ENCODE results near the gene PER3.
A peak's percentile ranks its signal among the peaks of the same experiment; 100 is the strongest.

PER3 gene

GRCh38 chr1:7831458-7831857 lies 47.4 kb downstream of the PER3 start:
- no peak overlapping the region for H3K4me3 ChIP-seq (ENCODE audit: low read length)
- TF ChIP-seq, protein P1, sequence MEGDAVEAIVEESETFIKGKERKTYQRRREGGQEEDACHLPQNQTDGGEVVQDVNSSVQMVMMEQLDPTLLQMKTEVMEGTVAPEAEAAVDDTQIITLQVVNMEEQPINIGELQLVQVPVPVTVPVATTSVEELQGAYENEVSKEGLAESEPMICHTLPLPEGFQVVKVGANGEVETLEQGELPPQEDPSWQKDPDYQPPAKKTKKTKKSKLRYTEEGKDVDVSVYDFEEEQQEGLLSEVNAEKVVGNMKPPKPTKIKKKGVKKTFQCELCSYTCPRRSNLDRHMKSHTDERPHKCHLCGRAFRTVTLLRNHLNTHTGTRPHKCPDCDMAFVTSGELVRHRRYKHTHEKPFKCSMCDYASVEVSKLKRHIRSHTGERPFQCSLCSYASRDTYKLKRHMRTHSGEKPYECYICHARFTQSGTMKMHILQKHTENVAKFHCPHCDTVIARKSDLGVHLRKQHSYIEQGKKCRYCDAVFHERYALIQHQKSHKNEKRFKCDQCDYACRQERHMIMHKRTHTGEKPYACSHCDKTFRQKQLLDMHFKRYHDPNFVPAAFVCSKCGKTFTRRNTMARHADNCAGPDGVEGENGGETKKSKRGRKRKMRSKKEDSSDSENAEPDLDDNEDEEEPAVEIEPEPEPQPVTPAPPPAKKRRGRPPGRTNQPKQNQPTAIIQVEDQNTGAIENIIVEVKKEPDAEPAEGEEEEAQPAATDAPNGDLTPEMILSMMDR (IDR thresholded peaks at IDR 0.05; ENCODE audit: low read depth, low read length, poor library complexity, severe bottlenecking) = no peak
- TF ChIP-seq EZH2phosphoT487 (IDR thresholded peaks at IDR 0.05; ENCODE audit: borderline replicate concordance, low read length) = no peak
- no peaks in the 10 kb centered on the region for H3K9me2 ChIP-seq (replicated peaks; ENCODE audit: control insufficient read depth, low read length)
- peaks cover 24% of the 10 kb centered on the region for H3K79me2 ChIP-seq (ENCODE audit: control insufficient read depth, low read length)
- no peak overlapping the region for H3K27ac ChIP-seq (ENCODE audit: low read depth, low read length)
- peak overlapping the region; percentile 10; the same call in 1 of the 2 replicates for H3K4me2 ChIP-seq (ENCODE audit: low read length)
- H3K27me3 ChIP-seq (ENCODE audit: control insufficient read depth, low read length) = no peaks in the 10 kb centered on the region
- H4K20me1 ChIP-seq (ENCODE audit: control insufficient read depth, insufficient read depth, low read depth, low read length) = no peaks in the 10 kb centered on the region
- peaks cover 16% of the 10 kb centered on the region for H3K36me3 ChIP-seq (ENCODE audit: control insufficient read depth, low read length)
- H3F3A ChIP-seq (ENCODE audit: control insufficient read depth, insufficient read depth) = no peaks in the 10 kb centered on the region
- no peaks in the 10 kb centered on the region for H3K9me3 ChIP-seq (ENCODE audit: control insufficient read depth, insufficient read depth, low read length)
- H3K4me1 ChIP-seq (ENCODE audit: control insufficient read depth, low read length) = peaks cover 23% of the 10 kb centered on the region

DNA sequence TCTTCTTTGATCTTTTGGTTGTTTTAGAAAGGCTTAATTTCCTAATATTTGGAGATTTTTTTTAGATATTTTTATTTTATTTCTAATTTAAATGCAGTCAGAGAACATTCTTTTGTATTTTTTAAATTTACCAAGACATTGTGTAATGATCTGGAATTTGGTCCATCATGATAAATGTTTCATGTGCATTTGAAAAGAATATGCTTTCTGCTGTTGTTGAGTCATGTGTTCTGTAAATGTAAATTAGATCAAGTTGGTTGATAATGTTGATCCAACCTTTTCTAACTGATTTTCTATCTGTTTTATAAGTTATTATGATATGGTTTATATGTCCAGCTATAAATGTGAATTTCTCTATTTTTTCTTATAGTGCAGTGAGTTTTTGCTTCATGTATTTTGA lies 48.9 kb downstream of the PER3 start:
- H3K36me3 ChIP-seq (ENCODE audit: control insufficient read depth, low read length) = peaks cover 31% of the 10 kb centered on the region
- H3K9me3 ChIP-seq (ENCODE audit: control insufficient read depth, insufficient read depth, low read length) = no peaks in the 10 kb centered on the region
- no peak overlapping the region for H3K4me3 ChIP-seq (ENCODE audit: low read length)
- TF ChIP-seq, protein P1 (IDR thresholded peaks at IDR 0.05; ENCODE audit: low read depth, low read length, poor library complexity, severe bottlenecking) = no peak
- no peak for TF ChIP-seq EZH2phosphoT487 (IDR thresholded peaks at IDR 0.05; ENCODE audit: borderline replicate concordance, low read length)
- no peaks in the 10 kb centered on the region for H3K27me3 ChIP-seq (ENCODE audit: control insufficient read depth, low read length)
- H3F3A ChIP-seq (ENCODE audit: control insufficient read depth, insufficient read depth) = no peaks in the 10 kb centered on the region
- peaks cover 23% of the 10 kb centered on the region for H3K4me1 ChIP-seq (ENCODE audit: control insufficient read depth, low read length)
- no peak overlapping the region for H3K27ac ChIP-seq (ENCODE audit: low read depth, low read length)
- no peaks in the 10 kb centered on the region for H4K20me1 ChIP-seq (ENCODE audit: control insufficient read depth, insufficient read depth, low read depth, low read length)
- H3K4me2 ChIP-seq (ENCODE audit: low read length) = no peak overlapping the region
- H3K9me2 ChIP-seq (replicated peaks; ENCODE audit: control insufficient read depth, low read length) = no peaks in the 10 kb centered on the region
- H3K79me2 ChIP-seq (ENCODE audit: control insufficient read depth, low read length) = peaks cover 8% of the 10 kb centered on the region

GRCh38 chr1:7838714-7839113 lies 54.6 kb downstream of the PER3 start:
- no peaks in the 10 kb centered on the region for H3K4me1 ChIP-seq (ENCODE audit: control insufficient read depth, low read length)
- no peak overlapping the region for H3K27ac ChIP-seq (ENCODE audit: low read depth, low read length)
- no peaks in the 10 kb centered on the region for H3K9me2 ChIP-seq (replicated peaks; ENCODE audit: control insufficient read depth, low read length)
- H3F3A ChIP-seq (ENCODE audit: control insufficient read depth, insufficient read depth) = no peaks in the 10 kb centered on the region
- peaks cover 35% of the 10 kb centered on the region for H3K36me3 ChIP-seq (ENCODE audit: control insufficient read depth, low read length)
- H3K79me2 ChIP-seq (ENCODE audit: control insufficient read depth, low read length) = no peaks in the 10 kb centered on the region
- no peak overlapping the region for H3K4me3 ChIP-seq (ENCODE audit: low read length)
- H4K20me1 ChIP-seq (ENCODE audit: control insufficient read depth, insufficient read depth, low read depth, low read length) = no peaks in the 10 kb centered on the region
- no peaks in the 10 kb centered on the region for H3K27me3 ChIP-seq (ENCODE audit: control insufficient read depth, low read length)
- peaks cover 11% of the 10 kb centered on the region; the same call in 1 of the 2 replicates for H3K9me3 ChIP-seq (ENCODE audit: control insufficient read depth, insufficient read depth, low read length)
- no peak overlapping the region for H3K4me2 ChIP-seq (ENCODE audit: low read length)
- TF ChIP-seq EZH2phosphoT487 (IDR thresholded peaks at IDR 0.05; ENCODE audit: borderline replicate concordance, low read length) = no peak
- TF ChIP-seq, protein P1 (IDR thresholded peaks at IDR 0.05; ENCODE audit: low read depth, low read length, poor library complexity, severe bottlenecking) = no peak

Data from DOHH2 (cell line).